GM10248 (cell line): ENCODE measurements around the gene HS3ST5.
A peak's percentile ranks its signal among the peaks of the same experiment; 100 is the strongest.
"Not testable (repeated sequence)": the region's sequence is repeated elsewhere in the genome, so short reads cannot be mapped to it uniquely, and the experiment has no call there.

Experiments used
- CTCF ChIA-PET: fragments of 300-600 bp; sonication (Branson Sonifier 250); formaldehyde crosslinking; extraction: SDS; loops from one replicate; lab custom pipeline; 2021; ENCODE audit warnings: antibody characterized with exemption; lab: Yijun Ruan, JAX
- POLR2A ChIA-PET: fragments of 350-650 bp; sonication (Branson Sonifier 250); formaldehyde crosslinking; extraction: SDS; loops from one replicate; lab custom pipeline; 2020; ENCODE audit warnings: antibody characterized with exemption; lab: Yijun Ruan, JAX
- DNase-seq: peaks from one replicate; pipeline ENCODE4 v3.0.0; 2012; ENCODE audit errors: extremely low spot score
- TF ChIP-seq, protein P1 (sequence below): IDR thresholded peaks from 2 replicates; pipeline ENCODE4 v1.5.1; 2012; ENCODE audit warnings: mild to moderate bottlenecking, low read depth; ENCODE audit errors: extremely low read depth, missing control alignments, control extremely low read depth

HS3ST5 gene

DNA sequence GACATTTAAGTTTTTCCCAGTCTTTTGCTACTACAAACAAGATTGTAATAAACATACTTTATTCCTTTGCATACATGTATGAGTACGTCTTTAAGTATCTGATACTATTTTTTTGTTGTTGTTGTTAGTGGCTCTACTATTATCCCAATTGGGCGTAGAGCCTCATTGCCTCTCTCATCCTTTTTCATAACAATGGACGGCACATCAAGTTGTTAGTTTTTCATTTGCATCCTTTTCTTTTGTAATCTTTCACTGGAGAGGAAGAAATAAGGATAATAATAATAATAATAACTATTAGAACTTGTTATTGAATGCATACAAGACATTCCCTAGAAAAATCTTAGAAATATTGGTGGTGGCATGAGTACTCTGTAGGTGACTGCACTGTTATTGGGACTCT lies 23.1 kb downstream of the HS3ST5 start:
- DNase-seq: no peak
- POLR2A ChIA-PET: no interaction called here
- CTCF ChIA-PET: no interaction called here
- TF ChIP-seq, protein P1, sequence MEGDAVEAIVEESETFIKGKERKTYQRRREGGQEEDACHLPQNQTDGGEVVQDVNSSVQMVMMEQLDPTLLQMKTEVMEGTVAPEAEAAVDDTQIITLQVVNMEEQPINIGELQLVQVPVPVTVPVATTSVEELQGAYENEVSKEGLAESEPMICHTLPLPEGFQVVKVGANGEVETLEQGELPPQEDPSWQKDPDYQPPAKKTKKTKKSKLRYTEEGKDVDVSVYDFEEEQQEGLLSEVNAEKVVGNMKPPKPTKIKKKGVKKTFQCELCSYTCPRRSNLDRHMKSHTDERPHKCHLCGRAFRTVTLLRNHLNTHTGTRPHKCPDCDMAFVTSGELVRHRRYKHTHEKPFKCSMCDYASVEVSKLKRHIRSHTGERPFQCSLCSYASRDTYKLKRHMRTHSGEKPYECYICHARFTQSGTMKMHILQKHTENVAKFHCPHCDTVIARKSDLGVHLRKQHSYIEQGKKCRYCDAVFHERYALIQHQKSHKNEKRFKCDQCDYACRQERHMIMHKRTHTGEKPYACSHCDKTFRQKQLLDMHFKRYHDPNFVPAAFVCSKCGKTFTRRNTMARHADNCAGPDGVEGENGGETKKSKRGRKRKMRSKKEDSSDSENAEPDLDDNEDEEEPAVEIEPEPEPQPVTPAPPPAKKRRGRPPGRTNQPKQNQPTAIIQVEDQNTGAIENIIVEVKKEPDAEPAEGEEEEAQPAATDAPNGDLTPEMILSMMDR: no peak

DNA sequence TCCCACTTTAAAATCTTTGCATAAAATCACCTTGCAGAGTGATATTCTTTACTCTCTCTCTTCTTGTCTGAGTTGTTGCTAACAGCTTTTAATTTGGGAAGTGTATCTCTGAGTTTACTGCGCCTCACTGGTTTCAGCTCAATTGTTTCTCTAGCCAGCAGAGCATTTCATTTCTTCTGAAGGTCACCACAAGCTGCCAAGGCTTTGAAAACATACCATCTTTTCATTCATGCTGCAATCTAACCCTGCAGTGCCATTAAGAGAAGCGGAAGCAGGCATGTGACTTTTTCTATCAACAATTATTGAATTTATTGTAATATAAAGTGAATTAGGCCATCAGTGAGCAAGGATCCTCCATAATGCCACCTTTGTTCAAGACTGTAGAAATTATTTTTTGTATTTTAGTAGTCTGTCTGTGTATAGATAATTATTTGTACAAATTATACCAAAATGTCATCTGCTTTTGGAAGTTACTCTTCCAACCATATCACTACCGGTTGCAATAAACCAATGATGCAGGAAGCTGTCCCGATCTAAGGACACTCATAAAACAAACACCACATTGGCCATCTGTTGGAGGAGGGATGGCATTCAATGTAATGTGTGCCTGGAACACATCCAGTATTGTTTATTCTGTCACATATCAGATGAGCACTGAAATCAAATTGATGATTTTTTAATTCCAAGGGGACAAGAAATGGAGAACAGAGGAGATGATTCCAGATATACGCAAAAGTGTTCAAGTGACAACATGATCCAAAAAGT lies 26.8 kb downstream of the HS3ST5 start:
- TF ChIP-seq, protein P1: no peak
- DNase-seq: no peak
- CTCF ChIA-PET: interaction anchor here (1.7 kb wide), 1 partner anchor 12 kb away, joined by 5 read pairs; no protein-coding TSS in a partner anchor
- POLR2A ChIA-PET: no interaction called here

DNA sequence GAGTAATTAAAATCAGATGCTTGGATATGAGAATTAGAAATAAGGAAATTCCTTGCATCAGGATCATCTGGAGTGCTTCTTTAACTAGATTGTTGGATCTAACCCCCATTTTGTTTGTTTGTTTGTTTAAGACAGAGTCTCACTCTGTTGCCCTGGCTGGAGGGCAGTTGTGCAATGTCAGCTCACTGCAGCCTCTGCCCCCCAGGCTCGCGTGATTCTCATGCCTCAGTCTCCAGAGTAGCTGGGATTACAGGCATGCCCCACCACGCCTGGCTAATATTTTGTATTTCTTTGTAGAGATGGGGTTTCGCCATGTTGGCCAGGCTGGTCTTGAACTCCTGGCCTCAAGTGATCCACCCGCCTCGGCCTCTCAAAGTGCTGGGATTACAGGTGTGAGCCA lies 29.0 kb downstream of the HS3ST5 start:
- POLR2A ChIA-PET, DNase-seq: not testable (repeated sequence)
- CTCF ChIA-PET: interaction anchor here (1.1 kb wide), 2 partner anchors 9 to 46 kb away, joined by 3 read pairs; no protein-coding TSS in a partner anchor

DNA sequence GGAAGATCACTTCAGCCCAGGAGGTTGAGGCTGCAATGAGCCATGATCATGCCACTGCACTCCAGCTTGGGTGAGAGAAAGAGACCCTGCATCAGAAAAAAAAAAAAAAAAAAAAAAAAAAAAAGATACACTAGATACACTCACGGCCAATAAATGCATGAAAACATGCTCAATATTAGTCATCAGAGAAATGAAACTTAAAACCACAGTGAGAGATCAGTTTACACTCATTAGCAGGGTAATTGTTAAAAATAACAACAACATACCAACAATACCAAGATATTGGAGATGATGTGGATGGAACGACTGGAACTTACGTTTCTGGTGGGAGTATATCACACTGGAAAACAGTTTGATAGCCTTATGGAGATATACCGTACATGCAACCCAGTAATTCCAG lies 29.9 kb downstream of the HS3ST5 start:
- CTCF ChIA-PET: interaction anchor here (1.1 kb wide), 1 partner anchor 9 kb away, joined by 3 read pairs; no protein-coding TSS in a partner anchor
- POLR2A ChIA-PET: no interaction called here
- DNase-seq: no peak
- TF ChIP-seq, protein P1: no peak

DNA sequence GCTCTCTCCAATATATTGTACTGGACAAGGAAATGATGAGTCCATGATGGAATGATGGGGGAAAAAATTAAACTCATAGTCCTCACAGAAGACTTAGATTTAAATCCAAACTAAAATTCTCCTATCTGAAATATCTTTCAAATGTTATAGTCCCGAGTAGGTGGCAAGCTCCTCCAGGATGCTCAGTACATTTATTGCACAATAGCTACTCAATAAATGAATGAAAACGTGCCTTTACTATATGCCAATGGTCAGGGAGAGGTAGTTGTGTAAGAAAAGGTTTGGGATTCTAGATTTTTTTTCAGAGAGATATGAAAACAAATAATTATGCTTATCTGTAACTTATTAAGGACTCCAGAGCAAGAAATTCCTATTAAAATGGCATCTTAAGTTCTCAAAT lies 32.8 kb downstream of the HS3ST5 start:
- no peak for DNase-seq
- ChIA-PET CTCF (interaction anchor here (0.6 kb wide), 1 partner anchor 741 kb away, joined by 3 read pairs; no protein-coding TSS in a partner anchor), POLR2A (no interaction called here)
- TF ChIP-seq, protein P1: no peak

DNA sequence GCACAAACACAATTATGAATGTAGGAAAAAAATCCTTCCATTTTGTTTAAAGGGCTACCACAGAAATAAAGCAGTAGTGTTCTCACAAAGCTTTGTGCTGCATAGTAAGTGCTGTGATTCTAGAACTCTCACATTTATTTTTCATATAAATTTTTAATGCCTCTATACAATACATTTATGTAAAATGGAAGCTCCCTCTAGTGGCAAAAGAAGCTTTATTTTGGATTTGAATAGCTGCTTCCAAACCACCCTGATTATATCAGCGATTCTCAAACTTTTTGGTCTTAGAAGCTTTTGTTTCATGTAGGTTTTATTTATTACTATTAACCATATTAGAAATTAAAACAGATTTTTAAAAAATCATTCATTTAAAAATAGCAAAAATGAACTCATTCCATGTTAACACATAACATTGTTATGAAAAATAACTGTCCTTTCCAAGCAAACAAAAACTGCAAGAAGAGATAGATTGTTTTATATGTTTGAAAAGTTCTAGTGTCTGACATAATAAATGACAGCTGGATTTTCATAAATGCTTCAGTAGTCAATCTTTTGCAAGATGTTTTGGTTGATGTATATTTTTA lies 38.4 kb downstream of the HS3ST5 start:
- POLR2A ChIA-PET: no interaction called here
- CTCF ChIA-PET: interaction anchor here (0.7 to 2.2 kb wide), 11 partner anchors 9 to 157 kb away, joined by 3 to 25 read pairs (median 3); partner anchors contain the start of gene HS3ST5
- TF ChIP-seq, protein P1: peak; percentile 45
- DNase-seq: no peak

DNA sequence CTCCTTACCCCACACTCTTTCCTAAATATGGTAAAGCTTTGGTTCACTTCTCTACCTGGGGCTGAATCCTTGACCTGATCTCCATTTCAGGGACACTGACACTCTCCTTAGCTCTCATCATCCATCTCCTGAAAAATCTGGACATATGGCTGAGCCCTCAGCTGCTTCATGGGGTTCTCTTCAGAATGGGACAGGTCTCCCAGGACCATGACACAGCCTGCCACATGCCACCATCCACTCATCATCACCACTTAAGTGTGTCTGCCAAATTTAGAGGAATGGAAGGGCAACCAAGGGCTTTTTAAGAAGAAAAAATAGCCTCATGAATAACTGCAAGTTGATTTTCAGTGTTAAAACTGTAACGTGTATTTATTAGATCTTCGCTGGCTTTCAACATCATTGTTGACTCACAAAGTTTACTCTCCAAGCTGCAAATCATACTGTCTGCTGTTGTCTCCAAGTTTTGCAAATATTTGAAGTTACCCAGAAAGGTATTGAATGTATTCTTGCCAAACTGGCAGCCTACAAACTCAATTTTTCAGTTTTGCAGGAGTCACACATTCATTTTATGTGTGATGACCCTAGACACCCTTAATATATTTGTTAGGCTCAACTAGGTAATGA lies 41.1 kb downstream of the HS3ST5 start:
- TF ChIP-seq, protein P1: no peak
- no peak for DNase-seq
- ChIA-PET POLR2A (no interaction called here), CTCF (interaction anchor here (0.6 to 1.2 kb wide), 3 partner anchors 16 to 1603 kb away, joined by 3 read pairs; no protein-coding TSS in a partner anchor)
